ENCODE measurements around the gene GDPD2.

The GDPD2 gene

DNA sequence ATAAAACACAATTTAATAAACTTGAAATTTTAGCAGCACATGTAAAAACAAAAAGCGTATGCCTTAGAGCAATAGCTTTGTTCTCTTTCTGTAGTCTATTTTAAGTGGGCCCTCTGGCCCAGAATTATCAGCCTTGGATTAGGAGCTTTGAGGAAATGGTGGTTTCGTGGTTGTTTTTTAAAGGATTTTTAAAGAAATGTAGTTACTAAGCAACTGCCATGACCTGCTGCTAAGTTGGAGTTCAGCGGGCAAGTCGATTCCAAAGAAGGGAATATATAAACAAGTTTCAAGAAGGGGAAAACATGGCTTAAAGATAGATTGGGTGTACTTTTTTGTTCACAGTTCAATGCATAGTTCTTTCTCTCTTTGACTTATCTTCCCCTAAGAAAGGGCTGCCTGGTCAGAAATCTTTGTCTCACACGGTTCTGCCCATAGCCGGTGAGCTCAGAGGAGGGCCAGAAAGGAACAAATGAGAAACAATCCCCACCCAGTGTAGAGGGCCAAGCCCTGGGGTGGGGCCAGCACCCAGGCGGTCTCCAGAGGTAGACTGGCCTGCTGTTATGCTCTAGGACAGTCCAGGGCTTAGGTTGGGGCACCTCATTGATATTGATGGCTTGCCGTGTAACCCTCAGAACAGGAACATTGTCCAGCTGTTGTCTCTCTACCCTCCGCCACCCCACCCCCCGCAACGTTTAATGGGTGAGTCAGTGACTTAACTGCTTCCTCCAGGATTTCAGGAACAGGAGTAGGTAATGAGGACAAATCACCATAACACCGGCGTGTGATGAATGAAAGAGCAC, 54.0 kb downstream of the GDPD2 start:
- no peak for DNase-seq

DNA sequence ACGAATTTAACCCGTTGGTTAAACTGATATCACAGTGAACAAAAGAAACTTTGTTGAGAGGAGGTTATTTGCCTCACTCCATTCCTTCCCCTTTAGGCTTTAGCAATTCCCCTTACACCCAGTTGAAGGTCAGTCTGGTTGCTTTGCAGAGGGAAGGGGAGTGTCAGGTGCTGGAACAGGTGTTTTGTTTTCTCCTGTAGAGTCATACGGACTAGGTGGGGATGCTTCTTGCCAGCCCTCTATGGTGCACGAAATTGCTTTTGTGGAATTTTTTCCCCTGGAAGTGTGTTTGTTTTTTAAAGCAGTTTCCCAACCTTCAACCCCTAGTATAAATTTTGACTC, 54.6 kb downstream of the GDPD2 start:
- DNase-seq = no peak

- no peak for DNase-seq
Observed at GRCh38 chrX:70478526-70479245, 55.6 kb downstream of the GDPD2 start.

- DNase-seq = no peak
Observed at GRCh38 chrX:70479247-70479921, 56.3 kb downstream of the GDPD2 start.

DNA sequence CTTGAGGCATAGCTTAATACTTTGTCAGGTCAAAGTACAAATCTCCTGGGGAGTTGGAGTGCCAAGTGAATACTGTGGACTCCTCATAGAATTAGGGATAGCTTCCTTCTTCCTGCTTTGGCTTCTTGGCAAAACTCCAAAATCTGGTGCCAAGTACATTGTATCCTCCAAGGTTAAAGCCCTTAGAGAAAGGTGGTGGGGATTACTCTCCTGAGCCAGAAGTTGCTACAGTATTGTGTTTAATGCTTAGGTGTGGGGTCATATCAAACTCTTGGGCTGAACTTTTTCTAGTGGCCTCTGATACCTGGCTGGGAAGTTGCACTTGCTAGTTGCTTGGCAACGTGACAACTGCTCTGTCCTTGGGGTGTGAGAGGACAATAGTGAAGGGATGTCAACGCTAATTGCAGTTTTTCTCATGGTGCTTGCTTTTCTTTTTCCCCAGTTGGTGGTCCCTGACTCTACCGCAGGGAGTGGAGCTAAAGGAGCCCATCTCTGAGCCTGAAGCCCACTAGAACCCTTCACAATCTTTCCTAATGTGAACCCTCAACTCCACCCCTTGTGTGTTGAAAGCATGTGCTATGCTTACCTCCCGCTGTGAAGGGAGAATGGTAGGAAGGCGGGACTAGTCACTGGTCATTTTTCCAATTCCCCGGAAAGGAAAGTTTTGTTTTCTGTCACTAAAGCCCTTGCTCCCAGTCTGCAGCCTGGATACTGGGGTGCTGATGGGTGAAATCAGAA, 57.0 kb downstream of the GDPD2 start:
- no peak for DNase-seq

- no peak for DNase-seq
Observed at GRCh38 chrX:70480660-70481018, 57.5 kb downstream of the GDPD2 start.

- no peak for DNase-seq
Observed at GRCh38 chrX:70481471-70482270, 58.6 kb downstream of the GDPD2 start.

GRCh38 chrX:70482300-70482699, 59.2 kb downstream of the GDPD2 start:
- DNase-seq = no peak

Measured in T-helper 9 cell (primary cell).